HG02852 (cell line): ENCODE results near the gene NPB.
"Not testable (repeated sequence)": the region's sequence is repeated elsewhere in the genome, so short reads cannot be mapped to it uniquely, and the experiment has no call there.

Experiments
- ATAC-seq: cut with Tn5 transposase; IDR thresholded peaks from one replicate; pipeline ENCODE4 v1.9.1; 2021; ENCODE audit warnings: mild to moderate bottlenecking, moderate library complexity; ENCODE audit not compliant: unreplicated experiment

Gene NPB

DNA sequence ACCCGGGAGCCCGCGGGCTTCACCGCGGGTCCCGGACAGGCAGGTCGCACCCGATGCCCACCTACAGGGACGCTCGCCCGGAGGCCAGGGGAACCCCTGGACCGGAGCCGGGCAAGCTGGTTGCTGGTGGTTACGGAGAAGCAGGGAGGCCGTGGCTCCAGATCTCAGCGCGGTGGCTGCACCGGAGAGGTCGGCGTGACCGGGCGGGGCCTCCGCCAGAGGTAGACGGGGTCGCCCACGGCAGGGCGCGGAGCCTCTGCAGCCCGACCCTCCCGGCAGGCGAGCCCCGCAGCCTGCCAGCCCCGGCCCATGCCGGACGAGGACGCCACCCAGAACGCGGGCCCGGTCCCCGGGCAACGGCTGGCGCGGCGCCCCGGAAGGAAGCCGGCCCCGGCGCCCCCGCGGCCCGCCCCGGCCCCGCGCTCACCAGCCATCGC, 8.8 kb downstream of the NPB start:
- ATAC-seq, result no peak

DNA sequence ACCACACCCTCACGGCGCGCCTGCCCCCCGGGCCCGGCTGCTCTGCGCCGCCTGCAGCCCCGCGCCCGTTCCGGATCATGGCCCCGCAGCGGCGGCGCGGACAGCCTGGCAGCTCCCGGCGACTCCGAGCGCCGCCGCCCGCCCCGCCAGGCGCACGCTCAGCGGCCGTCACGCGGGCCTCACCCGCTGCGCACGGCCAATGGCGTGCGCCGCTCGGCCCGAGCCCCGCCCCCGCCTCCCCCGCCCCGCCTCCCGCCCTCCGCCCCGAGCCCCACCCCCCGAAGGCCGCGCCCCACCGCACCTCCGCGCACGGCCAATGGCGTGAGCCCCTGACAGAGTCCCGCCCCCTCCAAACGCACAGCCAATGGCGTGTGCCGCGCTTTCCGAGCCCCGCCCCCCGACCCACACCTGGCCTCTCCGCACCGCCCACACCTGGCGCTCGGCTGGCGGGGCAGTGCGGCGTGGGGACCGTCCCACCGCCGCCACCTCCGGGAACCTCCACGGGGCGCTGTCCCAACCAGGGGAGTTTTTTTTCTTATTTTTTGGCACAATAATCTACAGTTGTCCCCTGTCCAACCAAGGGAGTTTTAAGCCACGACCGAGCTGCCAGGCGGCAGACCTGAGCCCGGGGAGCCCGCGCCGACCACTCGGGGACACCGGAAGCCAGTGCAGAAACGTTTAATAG, 9.4 kb downstream of the NPB start, which contains the start of gene PCYT2:
TSS of gene PCYT2 (minus strand) at position 123 of the 685 bp plus-strand sequence. CDS start at position 79, 44 bp downstream.
- peak; percentile 72 for ATAC-seq

- no peak for ATAC-seq
These were observed 9.9 kb downstream of the NPB start for GRCh38 chr17:81911969-81912368.

- ATAC-seq, result no peak
These were observed 10.6 kb downstream of the NPB start for GRCh38 chr17:81912441-81913309.

DNA sequence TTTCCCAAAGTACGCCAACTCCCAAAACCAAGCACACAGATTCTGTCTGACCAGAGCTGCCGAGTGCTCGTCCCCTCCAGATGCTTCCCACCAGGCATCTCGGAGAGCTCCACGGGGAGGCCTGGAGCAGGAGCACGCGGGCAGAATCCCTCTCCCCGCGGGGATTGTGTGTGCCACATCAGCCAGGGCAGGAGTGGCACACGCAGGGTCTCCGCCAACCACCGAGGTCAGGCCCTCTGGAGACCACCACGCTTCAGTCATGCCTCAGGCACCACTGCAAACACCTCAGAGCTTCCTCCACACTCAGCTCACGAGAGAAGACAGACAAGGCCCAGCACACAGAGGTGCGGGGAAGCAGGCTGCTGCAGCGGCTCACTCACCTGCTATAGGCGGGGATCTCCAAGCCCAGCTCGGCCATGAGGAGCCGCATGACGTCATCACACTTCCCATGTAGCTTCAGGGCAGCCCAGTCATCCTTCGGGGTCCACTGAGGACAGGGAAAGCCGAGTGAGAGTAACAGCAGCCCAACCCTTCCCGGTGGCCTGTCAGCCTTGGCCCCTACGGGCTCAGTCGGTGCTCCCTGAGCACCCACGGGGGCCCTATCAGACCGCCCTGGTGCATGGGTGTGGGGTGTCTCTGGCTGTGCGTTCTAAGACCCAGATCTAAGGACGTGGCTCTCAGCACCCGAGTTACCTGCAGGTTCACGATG, 11.5 kb downstream of the NPB start:
- no peak for ATAC-seq

GRCh38 chr17:81914103-81914850, 12.2 kb downstream of the NPB start:
- ATAC-seq, result no peak

GRCh38 chr17:81915331-81915730, 13.3 kb downstream of the NPB start:
- ATAC-seq, result no peak

GRCh38 chr17:81916234-81917001, 14.4 kb downstream of the NPB start:
- no peak for ATAC-seq

GRCh38 chr17:81917565-81918332, 15.7 kb downstream of the NPB start, which contains the start of gene SIRT7:
TSS of gene SIRT7 (minus strand) at chr17:81918176. CDS start at chr17:81918131, 45 bp downstream.
- no peak for ATAC-seq

- ATAC-seq, result not testable (repeated sequence)
These were observed 16.3 kb downstream of the NPB start for GRCh38 chr17:81918333-81918669.

DNA sequence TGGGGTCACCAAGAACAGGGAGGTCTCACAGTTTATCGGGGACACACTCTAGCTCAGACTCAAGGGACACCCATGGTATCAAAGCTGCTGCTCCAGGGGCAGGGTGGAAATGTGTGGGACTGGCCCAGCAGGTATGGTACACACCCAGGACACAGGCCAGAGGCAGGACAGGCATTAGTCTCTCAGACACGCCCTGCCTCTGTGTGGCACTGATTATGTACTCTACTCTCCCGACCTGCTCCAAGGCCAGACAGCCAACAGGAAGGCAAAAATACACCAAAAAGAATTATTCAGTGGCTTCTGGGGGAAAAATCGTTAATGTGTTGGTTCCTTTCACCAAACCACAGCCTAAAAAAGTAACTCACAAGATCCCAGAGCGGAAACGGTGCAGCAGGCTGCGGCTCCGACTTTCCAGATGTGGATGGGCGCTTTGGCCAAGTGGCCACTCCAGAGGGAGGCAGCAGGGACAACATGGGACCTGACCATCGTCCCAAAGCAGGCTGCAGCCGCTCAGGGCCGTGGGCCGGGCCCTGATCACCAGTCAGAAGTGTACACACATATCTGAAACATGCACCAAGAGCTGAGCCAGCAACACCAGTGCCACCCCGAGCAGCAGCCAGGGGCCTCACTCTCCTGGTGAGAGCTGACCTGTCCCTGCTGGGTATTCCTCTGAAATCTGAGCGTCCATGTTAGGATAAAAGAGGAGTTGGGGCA, 17.0 kb downstream of the NPB start:
- ATAC-seq, result no peak

GRCh38 chr17:81920612-81921536, 18.8 kb downstream of the NPB start:
- no peak for ATAC-seq

DNA sequence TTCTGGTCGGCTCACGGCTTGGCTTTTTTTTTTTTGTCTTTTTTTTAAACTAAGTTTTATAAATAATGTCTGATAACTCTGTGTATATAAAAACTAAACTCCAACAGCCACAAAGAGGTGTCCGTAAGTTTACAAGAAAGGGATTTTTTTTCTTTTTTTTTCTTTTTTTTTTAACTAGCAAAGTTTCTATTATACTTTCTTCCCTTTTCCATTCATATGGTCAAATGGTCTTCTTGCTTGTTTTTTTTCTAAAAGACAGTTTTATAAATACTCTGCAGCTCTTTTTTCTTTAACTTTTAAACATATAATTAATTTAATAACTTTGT, 19.5 kb downstream of the NPB start:
- ATAC-seq, result no peak

GRCh38 chr17:81921996-81922565, 20.0 kb downstream of the NPB start:
- no peak for ATAC-seq

DNA sequence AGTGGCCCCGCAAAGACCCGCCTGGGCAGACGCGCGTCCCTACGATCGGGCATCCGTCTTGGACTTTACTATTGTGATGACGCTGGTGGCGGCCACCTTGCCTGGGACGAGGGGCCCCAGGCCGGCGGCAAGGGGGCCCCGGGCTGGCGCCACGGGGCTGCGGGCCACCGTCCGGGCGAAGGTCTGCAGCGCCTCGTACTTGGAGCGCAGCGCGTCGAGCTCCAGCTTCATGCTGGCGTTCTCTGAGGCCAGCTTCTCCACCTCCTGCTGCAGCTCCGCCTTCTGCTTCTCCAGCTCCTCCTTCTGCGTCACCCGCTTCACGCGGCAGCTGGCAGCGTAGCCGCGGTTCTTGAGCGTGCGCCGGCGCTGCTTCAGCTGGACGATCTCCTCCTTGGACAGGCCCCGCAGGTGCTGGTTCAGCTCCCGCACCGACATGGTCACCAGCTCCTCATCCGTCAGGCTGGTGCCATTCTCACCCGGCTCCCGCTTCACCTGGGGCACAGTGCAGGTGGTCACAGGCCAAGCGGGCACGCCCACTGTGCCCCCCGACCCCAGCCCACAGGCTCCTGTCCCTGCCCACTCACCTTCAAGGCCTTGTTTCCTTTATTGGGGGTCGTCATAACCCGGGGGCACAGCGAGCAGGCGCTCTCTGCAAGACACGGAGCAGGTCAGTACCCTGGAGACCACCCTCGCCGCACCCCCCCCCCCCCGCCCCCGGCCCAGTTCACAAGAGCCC, 20.7 kb downstream of the NPB start:
- ATAC-seq, result no peak
